Measurements from ENCODE around the gene IL1RAP. TPM values are rescaled to one million over a fixed set of nuclear protein-coding genes. Genes with fewer than 3 reads are reported as not detected.

Gene IL1RAP
- total RNA-seq, 4 donors from 2014 or later = 4.5 to 13.9 (median 5.2) TPM

- H3K4me3 ChIP-seq = no peak overlapping the region
- no peak overlapping the region for H3K27ac ChIP-seq (replicated peaks in 1 of 4)
- intact Hi-C loops (cut with DNase I) = no loop called here
- H3K4me1 ChIP-seq = peaks cover 0 to 6% (median 0%) of the 10 kb centered on the region in 4 donors
- no peaks in the 10 kb centered on the region for H3K36me3 ChIP-seq
- DNase-seq (ENCODE audit: extremely low spot score) = no peak
- H3K27me3 ChIP-seq = peaks cover 0 to 7% (median 0%) of the 10 kb centered on the region in 4 donors
- TF ChIP-seq POLR2A (IDR thresholded peaks at IDR 0.05; ENCODE audit: low read depth) (no peak), POLR2AphosphoS5 (IDR thresholded peaks at IDR 0.05) (no peak), CTCF (IDR thresholded peaks at IDR 0.05) (no peak), EP300 (IDR thresholded peaks at IDR 0.05) (no peak)
- H3K9me3 ChIP-seq = no peaks in the 10 kb centered on the region
- 3% methylated on average over 1 of the region's 1 CpG for WGBS
Observed at GRCh38 chr3:190486533-190486864, 27.4 kb upstream of the IL1RAP start.

DNA sequence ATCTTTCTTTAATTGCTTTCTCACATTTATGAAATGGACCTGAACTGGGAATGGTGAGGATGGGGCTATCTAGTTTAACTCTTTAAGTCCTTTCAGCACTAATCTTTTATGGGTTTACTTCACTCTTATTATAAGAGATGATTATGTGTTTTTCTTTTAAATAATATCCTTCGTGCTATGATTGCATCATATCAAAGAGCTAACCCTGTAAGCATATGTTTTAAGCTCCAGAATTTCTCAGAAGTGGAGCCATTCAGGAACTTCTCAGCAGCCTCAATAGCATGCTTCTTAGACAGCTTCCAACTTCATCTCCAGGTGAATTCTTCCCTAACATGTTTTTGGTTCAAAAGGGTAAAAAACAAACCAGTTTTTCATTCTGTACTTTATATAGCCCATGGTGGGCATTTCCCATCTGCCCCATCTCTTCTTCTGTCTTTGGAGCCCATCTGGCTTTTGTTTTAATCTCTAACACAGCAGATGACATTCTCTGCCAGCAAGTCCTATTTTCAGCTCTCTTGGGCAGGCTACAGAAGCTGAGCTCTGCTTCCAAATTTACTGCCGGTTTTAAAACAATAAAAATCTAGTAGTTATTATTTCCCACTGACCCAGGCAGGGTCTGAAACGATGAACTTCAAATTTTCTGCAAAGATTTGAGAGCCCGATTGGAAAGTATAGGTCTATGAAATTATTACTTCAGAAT lies 26.8 kb upstream of the IL1RAP start:
- H3K27ac ChIP-seq (replicated peaks in 1 of 4) = no peak overlapping the region

GRCh38 chr3:190491533-190492054 lies 22.3 kb upstream of the IL1RAP start:
- Histone ChIP-seq H3K9me3 (no peaks in the 10 kb centered on the region), H3K27me3 (peaks cover 0 to 7% (median 0%) of the 10 kb centered on the region in 4 donors), H3K36me3 (no peaks in the 10 kb centered on the region), H3K4me3 (no peak overlapping the region), H3K4me1 (peaks cover 0 to 5% (median 0%) of the 10 kb centered on the region in 4 donors), H3K27ac (replicated peaks in 1 of 4) (no peak overlapping the region)
- WGBS = 92% methylated on average over 4 of the region's 4 CpGs
- TF ChIP-seq CTCF (IDR thresholded peaks at IDR 0.05) = no peak
- no peak for DNase-seq (ENCODE audit: extremely low spot score)
- intact Hi-C loops (cut with DNase I) = no loop called here

More for the DNA sequence above, 26.8 kb upstream of the IL1RAP start:
- no peak for DNase-seq (ENCODE audit: extremely low spot score)
- Histone ChIP-seq H3K36me3 (no peaks in the 10 kb centered on the region), H3K9me3 (no peaks in the 10 kb centered on the region), H3K4me3 (no peak overlapping the region), H3K27me3 (peaks cover 0 to 7% (median 0%) of the 10 kb centered on the region in 4 donors), H3K4me1 (peaks cover 0 to 6% (median 0%) of the 10 kb centered on the region in 4 donors)
- WGBS = 79% methylated on average over 4 of the region's 4 CpGs
- intact Hi-C loops (cut with DNase I) = no loop called here
- no peak for TF ChIP-seq POLR2AphosphoS5 (IDR thresholded peaks at IDR 0.05)
- no peak for TF ChIP-seq EP300 (IDR thresholded peaks at IDR 0.05)
- no peak for TF ChIP-seq CTCF (IDR thresholded peaks at IDR 0.05)
- no peak for TF ChIP-seq POLR2A (IDR thresholded peaks at IDR 0.05; ENCODE audit: low read depth)

- Histone ChIP-seq H3K4me3 (no peak overlapping the region), H3K9me3 (no peaks in the 10 kb centered on the region), H3K4me1 (no peaks in the 10 kb centered on the region), H3K36me3 (no peaks in the 10 kb centered on the region), H3K27me3 (peaks cover 0 to 6% (median 0%) of the 10 kb centered on the region in 4 donors), H3K27ac (replicated peaks in 1 of 4) (no peak overlapping the region)
- intact Hi-C loops (cut with DNase I) = no loop called here
- no peak for DNase-seq (ENCODE audit: extremely low spot score)
- no peak for TF ChIP-seq POLR2AphosphoS5 (IDR thresholded peaks at IDR 0.05)
- no peak for TF ChIP-seq EP300 (IDR thresholded peaks at IDR 0.05)
Observed at GRCh38 chr3:190492129-190492528, 21.8 kb upstream of the IL1RAP start.

- Histone ChIP-seq H3K36me3 (no peaks in the 10 kb centered on the region), H3K4me1 (no peaks in the 10 kb centered on the region), H3K9me3 (no peaks in the 10 kb centered on the region), H3K4me3 (no peak overlapping the region), H3K27me3 (no peaks in the 10 kb centered on the region), H3K27ac (replicated peaks in 1 of 4) (no peak overlapping the region)
- intact Hi-C loops (cut with DNase I) = no loop called here
- no peak for DNase-seq (ENCODE audit: extremely low spot score)
- no peak for TF ChIP-seq POLR2A (IDR thresholded peaks at IDR 0.05; ENCODE audit: low read depth)
- TF ChIP-seq EP300 (IDR thresholded peaks at IDR 0.05) = no peak
- TF ChIP-seq CTCF (IDR thresholded peaks at IDR 0.05) = no peak
- 80% methylated on average over 4 of the region's 4 CpGs for WGBS
Observed at GRCh38 chr3:190492966-190493365, 20.9 kb upstream of the IL1RAP start.

All from esophagus muscularis mucosa (tissue), 4 donors.